Measurements from ENCODE around the gene SCNN1A.

- TF ChIP-seq POLR2AphosphoS5 (IDR thresholded peaks at IDR 0.05; ENCODE audit: low read depth, low read length) (no peak), TAF1 (IDR thresholded peaks at IDR 0.05; ENCODE audit: borderline replicate concordance, insufficient read depth, low read length) (no peak), FOXP2 (optimal IDR thresholded peaks at IDR 0.05; ENCODE audit: borderline replicate concordance, extremely low read depth, extremely low read length, insufficient read depth) (no peak), REST (IDR thresholded peaks at IDR 0.05; ENCODE audit: insufficient read depth in 1 of 2, low read depth in 2 of 2, low read length in 2 of 2) (no peak), SIN3A (IDR thresholded peaks at IDR 0.05; ENCODE audit: borderline replicate concordance, insufficient read depth, low read length) (no peak)
These were observed 41.2 kb upstream of the SCNN1A start for GRCh38 chr12:6416596-6416995.

All from PFSK-1 (cell line).